Astrocyte of the spinal cord (primary cell): ENCODE measurements around the gene ING1.

ENCODE experiments used
- DNase-seq: peaks from one replicate; pipeline ENCODE4 v3.0.0; 2011; ENCODE audit warnings: low read depth, low spot score
- H3K4me3 ChIP-seq: 2 replicates; pipeline ENCODE4 v1.5.1; 2011; ENCODE audit warnings: low read depth, mild to moderate bottlenecking, low read length, moderate library complexity
- in situ Hi-C: cut with HindIII; loops from 2 replicates; pipeline ENCODE4 v1.10.0; 2017; ENCODE audit warnings: low sequenced_read_pairs
- TF ChIP-seq, protein P1 (sequence below): IDR thresholded peaks from 2 replicates; pipeline ENCODE4 v1.5.1; 2012; ENCODE audit warnings: low read depth, mild to moderate bottlenecking, low read length, inconsistent platforms

ING1 gene

DNA sequence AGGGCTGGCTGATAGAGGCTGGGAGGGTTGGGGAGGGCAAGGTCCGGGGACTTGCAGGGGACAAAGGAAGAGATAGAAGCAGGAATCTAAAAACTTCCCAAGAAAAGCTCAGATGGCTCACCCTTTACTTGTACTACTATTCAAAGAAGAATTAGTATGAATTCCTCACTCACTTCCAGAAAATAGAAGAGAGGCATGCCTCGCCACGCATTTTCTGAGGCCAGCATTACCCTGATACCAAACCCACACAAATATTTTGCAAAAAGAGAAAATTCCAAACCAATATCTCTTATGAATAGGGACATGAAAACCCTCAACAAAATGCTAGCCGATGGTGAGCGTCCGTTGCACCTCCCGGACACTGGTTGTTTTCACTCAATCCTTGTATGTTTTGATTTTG, 54.0 kb downstream of the ING1 start:
- in situ Hi-C loops = no loop called here
- no peak overlapping the region for H3K4me3 ChIP-seq
- TF ChIP-seq, protein P1, sequence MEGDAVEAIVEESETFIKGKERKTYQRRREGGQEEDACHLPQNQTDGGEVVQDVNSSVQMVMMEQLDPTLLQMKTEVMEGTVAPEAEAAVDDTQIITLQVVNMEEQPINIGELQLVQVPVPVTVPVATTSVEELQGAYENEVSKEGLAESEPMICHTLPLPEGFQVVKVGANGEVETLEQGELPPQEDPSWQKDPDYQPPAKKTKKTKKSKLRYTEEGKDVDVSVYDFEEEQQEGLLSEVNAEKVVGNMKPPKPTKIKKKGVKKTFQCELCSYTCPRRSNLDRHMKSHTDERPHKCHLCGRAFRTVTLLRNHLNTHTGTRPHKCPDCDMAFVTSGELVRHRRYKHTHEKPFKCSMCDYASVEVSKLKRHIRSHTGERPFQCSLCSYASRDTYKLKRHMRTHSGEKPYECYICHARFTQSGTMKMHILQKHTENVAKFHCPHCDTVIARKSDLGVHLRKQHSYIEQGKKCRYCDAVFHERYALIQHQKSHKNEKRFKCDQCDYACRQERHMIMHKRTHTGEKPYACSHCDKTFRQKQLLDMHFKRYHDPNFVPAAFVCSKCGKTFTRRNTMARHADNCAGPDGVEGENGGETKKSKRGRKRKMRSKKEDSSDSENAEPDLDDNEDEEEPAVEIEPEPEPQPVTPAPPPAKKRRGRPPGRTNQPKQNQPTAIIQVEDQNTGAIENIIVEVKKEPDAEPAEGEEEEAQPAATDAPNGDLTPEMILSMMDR = no peak
- DNase-seq = no peak

DNA sequence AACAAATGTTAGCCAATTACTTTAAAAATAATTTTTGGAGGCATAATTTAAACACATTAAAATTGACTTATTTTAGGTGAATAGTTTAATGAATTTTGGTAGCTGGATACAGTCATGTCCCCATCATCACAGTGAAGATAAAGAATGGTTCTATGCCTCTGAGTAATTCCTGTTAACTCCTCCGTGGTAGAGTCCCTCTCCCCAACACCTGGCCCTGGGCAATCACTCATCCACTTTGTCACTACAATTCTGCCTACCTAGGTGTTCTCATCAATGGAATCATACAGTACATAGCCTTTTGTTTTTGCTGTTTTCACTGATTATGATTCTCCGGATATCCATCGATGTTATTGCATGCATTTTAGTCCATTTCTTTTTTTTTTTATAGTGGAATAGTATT, 55.6 kb downstream of the ING1 start:
- no peak for DNase-seq
- in situ Hi-C loops = no loop called here
- H3K4me3 ChIP-seq = no peak overlapping the region
- TF ChIP-seq, protein P1 = no peak

DNA sequence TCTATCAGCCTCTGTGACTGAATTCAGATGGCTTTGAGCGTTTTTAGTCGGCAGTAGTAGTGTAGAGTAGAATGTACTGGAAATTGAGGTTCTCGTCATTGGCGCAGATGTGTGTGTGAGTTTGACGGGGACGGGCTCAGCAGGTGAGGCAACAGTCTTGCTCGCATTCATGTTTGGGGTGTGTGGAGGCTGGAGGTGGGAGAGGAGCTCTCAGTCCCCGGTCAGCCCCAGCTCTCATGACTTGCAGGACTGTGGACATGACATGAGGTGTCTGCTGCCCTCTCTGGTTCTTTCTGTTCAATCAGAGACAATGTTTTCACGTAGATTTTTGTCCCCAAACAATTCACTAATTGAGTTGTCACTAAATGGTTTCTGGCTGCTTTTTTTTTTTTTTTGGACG, 57.2 kb downstream of the ING1 start:
- no peak for DNase-seq
- TF ChIP-seq, protein P1 = no peak
- in situ Hi-C loops = no loop called here
- H3K4me3 ChIP-seq = no peak overlapping the region

DNA sequence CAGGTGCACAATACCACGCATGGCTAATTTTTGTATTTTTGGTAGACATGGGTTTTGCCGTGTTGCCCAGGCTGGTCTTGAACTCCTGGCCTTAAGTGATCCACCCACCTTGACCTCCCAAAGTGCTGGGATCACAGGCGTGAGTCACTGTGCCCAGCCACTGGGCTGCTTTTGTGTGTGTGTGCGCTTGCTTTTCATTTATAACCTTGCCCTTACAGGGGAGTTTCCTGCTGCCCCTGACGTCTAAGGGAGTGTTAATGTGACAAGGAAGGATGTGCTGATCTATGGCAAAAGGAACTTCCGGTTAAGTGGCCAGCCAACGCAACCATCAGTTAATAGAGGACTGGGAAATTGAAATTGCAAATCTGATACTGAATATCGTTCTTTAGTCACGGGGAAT, 57.7 kb downstream of the ING1 start:
- TF ChIP-seq, protein P1 = no peak

GRCh38 chr13:110772091-110772984, 58.8 kb downstream of the ING1 start:
- no peak overlapping the region for H3K4me3 ChIP-seq
- TF ChIP-seq, protein P1 = no peak
- no peak for DNase-seq
- in situ Hi-C loops = no loop called here

More for the DNA sequence above, 57.7 kb downstream of the ING1 start:
- no peak overlapping the region for H3K4me3 ChIP-seq
- in situ Hi-C loops = no loop called here
- DNase-seq = no peak
